Activated T-helper 1 cell treated with anti-CD3 and anti-CD28 coated beads, Interleukin-2, amount 50 U/mL, for 16 hours (primary cell): ENCODE results near the gene CSRNP3.

Source experiments
- DNase-seq, 2 donors: peaks; one replicate each; pipeline ENCODE4 v3.0.0-alpha.2; 2020; ENCODE audit warnings: low read depth in 1 of 2, low spot score in 1 of 2

The CSRNP3 gene

GRCh38 chr2:165681841-165682240 lies 212.3 kb downstream of the CSRNP3 start:
- DNase-seq: no peak

GRCh38 chr2:165682546-165682945 lies 213.0 kb downstream of the CSRNP3 start:
- DNase-seq: no peak

- no peak for DNase-seq
These were observed 217.3 kb downstream of the CSRNP3 start for GRCh38 chr2:165686800-165687199.

- no peak for DNase-seq
These were observed 218.0 kb downstream of the CSRNP3 start for GRCh38 chr2:165687426-165688002.

GRCh38 chr2:165691615-165692014 lies 222.1 kb downstream of the CSRNP3 start:
- no peak for DNase-seq

DNA sequence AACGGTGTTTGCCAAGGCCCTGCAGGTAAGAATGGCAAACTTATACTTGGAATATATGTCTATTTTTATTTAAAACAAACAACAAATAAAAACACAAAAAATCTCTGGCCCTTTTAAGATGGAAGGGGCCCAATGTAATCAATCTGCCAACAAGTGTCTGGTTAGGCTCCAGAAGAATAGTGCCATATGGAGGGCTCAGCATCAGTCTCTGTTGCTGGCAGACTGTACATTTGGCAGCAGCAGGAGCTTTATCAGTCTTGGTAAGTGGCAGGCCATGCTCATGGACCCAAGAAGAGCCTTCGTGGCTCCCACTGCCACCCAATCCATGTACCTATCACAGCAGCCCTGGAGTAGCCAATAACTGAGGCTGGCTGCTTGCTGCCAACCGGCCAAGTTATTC lies 223.4 kb downstream of the CSRNP3 start:
- no peak for DNase-seq

DNA sequence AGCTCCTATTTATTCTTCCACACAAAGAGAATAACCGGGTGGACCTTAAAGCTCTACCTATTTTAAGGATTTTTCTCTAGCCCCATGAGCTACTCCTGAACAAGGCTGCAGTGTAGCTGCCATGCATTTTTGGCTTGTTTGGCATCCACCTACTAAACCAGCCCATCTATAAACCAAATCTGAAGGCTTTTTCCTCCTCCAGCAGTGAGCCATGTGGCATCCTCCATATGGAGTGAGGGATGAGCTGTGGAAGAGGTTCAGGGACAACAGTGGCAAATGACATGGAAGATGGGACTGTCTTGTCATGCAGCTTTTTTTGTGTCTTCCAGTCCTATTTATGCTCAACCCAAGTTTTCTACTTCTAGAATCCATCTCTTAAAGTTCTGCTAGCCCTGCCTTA lies 224.3 kb downstream of the CSRNP3 start:
- no peak for DNase-seq

- no peak for DNase-seq
These were observed 228.4 kb downstream of the CSRNP3 start for GRCh38 chr2:165697748-165698443.

DNA sequence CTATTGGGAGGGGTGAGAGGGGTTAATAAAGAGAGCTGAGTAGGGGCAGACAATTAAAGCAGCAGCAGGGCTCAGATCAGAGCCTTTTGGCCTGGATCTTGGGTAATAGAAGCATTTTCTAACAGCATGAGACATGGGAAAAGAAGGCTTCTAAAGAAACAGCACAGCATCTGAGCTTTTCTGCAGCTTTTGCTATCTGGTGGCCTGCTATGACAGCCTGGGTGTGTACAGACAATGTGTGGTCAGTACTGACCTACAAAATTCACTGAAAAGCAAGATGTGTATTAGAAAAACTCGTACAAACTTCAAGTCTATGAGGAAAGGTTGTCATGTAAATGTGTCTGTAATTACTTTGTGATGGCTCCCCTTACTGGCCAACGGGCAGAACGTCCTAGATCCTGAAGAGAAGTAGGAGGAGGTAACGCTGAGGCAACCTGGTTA lies 229.0 kb downstream of the CSRNP3 start:
- no peak for DNase-seq

- DNase-seq: no peak
These were observed 230.4 kb downstream of the CSRNP3 start for GRCh38 chr2:165699946-165700345.

DNA sequence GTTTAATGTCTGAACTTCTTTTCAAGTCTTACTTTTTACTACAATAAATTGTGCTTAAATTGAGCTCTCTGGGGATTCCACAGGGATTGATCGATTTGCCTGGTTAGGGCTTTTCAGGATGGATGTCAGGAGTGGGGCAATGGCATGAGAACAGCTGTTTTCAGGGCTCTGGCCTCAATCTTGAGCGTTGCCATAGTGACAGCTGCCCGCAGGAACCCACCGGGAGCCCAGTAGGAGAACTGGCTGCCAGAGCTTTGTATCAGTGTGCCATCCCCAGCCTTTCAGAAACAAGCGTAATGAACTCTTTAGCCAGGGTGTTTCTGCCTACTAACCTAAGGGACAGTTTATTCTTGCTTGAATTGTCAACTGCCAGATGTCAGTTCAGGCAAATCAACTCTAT lies 231.0 kb downstream of the CSRNP3 start:
- DNase-seq: no peak

DNA sequence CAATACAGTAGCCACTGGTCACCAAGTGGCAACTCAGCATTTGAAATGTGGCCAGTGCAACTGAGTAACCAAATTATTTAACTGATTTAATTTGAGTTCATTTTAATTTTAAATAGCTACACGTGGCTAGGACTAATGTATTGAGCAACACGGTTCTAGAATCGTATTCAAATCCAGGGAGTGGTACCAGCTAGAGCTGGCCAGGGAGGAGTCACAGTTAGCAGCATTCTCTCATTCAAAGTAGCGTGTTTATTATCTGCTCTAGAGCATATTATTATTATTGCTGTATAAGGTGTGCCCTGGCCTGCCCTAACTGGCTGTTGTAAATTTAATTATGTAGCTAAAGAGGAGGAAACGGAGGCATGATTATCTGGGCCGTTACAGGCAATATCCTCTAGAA lies 231.6 kb downstream of the CSRNP3 start:
- no peak for DNase-seq

DNA sequence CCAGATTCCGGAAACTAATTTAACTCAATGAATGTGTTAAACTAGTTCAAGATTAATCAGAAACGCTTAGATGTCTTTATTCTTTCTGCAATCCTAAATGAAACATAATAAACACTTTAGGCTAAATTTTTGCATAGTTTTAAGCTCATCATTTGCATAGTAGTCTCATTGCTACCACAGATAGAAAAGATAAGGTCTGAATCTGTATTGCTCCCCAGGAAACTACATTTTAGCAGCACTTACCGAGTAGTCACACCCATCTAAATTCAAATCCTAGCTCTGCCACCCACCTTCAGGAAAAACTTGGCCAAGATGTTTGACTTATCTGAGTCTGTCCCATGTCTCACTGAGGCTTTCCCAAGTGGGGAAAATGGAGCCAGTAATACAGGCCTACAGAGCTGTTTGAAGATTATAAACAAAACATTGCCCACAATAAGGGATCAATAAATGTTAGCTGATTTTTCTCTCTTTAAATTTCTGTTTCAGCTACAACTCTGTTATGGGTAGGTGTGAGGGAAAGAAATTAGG lies 237.5 kb downstream of the CSRNP3 start:
- no peak for DNase-seq

DNA sequence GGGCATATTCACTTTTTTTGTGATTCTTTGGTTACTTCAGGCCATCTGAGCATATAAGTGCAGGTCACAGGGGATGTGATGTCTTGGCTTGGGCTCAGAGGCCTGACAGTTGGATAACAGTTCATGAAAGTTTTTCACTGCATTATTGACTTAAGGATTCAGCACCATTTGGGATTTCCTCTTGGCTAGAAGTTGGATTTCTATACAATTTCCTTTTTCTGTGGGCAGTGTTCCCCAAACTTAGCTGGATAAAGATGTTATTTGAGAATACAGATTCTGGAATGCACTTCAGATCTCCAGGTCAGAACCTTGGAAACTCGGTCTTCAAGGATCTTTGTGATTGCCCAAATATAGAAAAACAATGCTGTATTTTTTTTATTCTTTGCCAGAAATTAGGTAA lies 246.6 kb downstream of the CSRNP3 start:
- DNase-seq: no peak

- DNase-seq: no peak
These were observed 249.2 kb downstream of the CSRNP3 start for GRCh38 chr2:165718610-165719210.

- DNase-seq: no peak
These were observed 251.0 kb downstream of the CSRNP3 start for GRCh38 chr2:165720511-165720910.

DNA sequence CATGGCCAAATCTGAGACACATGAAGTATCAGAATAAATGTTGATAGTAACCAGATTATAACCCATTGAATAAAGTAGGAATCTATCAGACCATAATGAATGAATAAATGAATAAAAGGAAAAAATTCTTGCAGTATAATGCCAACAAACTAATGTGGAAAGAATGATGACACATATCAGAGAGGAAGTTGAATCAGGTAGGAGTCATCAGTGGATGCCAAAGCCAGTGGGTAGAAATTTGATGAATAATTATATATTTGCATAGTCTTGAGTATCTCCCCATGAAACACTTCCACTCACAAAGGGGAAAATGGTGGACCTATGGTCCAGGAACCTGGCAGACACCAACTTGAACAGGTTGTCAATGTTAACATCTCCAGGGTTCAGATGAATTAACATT lies 255.9 kb downstream of the CSRNP3 start:
- DNase-seq: no peak
